ENCODE measurements around the gene LGALSL.

LGALSL gene

DNA sequence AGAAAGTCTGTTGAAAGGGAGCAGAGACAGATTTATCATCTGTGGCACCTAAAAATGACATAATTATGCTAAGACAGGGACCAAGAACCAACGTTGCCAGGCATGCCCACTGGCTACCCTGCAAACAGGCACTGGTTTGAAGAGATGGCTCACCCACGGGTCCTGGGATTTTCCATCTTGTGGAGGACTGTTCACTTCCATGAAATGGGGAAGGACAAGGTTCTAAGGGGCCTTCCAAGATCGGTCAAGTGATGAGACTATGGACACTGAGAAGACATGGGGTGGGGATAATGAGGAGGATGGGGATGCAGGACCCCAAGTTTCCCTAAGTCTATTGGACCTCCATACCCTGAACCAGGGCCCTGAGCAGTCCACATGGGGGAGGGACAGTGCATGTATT lies 18.9 kb downstream of the LGALSL start:
- no peak overlapping the region for H3K27ac ChIP-seq

DNA sequence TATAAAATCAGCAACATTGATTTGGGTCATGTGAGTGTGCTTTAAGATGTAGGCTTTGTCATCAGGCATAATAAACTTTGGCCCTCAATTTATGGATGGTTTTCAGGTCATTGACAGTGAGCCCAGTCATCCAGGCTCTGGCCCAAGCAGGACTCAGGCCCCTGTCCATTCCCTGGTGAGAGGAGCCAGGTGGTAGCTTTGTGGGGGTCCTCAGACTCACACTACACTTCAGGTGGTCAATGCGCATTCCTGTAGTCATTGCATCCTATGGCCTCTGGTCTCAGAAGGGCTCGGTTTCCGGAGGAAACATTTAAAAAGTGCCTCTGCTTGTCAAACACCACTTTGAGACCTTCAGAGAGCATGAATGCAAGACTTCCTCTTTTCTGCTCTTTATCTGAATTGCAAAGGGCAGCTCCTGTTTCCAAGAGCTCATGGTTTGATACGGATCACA lies 20.2 kb downstream of the LGALSL start:
- no peak for TF ChIP-seq ZFX (IDR thresholded peaks at IDR 0.05; ENCODE audit: borderline replicate concordance)
- TF ChIP-seq, protein P1, sequence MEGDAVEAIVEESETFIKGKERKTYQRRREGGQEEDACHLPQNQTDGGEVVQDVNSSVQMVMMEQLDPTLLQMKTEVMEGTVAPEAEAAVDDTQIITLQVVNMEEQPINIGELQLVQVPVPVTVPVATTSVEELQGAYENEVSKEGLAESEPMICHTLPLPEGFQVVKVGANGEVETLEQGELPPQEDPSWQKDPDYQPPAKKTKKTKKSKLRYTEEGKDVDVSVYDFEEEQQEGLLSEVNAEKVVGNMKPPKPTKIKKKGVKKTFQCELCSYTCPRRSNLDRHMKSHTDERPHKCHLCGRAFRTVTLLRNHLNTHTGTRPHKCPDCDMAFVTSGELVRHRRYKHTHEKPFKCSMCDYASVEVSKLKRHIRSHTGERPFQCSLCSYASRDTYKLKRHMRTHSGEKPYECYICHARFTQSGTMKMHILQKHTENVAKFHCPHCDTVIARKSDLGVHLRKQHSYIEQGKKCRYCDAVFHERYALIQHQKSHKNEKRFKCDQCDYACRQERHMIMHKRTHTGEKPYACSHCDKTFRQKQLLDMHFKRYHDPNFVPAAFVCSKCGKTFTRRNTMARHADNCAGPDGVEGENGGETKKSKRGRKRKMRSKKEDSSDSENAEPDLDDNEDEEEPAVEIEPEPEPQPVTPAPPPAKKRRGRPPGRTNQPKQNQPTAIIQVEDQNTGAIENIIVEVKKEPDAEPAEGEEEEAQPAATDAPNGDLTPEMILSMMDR (IDR thresholded peaks at IDR 0.05) = no peak
- no peak overlapping the region for H3K27ac ChIP-seq

More for the DNA sequence above, 18.9 kb downstream of the LGALSL start:
- TF ChIP-seq, protein P1 (IDR thresholded peaks at IDR 0.05) = no peak
- TF ChIP-seq ZFX (IDR thresholded peaks at IDR 0.05; ENCODE audit: borderline replicate concordance) = no peak

DNA sequence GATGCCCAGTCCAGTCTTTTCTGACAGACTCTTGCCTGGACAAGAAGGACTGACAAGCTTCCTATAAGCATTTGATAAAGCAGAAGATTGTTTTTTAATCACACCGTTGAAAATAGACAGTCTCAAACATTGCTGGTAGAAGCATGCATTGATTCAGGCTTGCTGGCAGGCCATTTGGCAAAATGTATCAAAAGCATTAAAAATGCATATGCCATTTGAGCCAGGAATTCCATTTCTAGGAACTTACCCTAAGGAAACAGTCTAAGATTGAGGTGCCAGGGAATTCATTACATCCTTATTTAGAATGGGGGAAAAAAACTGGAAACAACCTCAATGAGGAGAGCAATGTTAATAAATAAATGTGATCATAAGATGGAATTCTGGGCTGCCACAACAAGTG lies 20.7 kb downstream of the LGALSL start:
- no peak for TF ChIP-seq ZFX (IDR thresholded peaks at IDR 0.05; ENCODE audit: borderline replicate concordance)
- TF ChIP-seq, protein P1 (IDR thresholded peaks at IDR 0.05) = no peak
- H3K27ac ChIP-seq = no peak overlapping the region

- no peak overlapping the region for H3K27ac ChIP-seq
- TF ChIP-seq, protein P1 (IDR thresholded peaks at IDR 0.05) = no peak
- TF ChIP-seq ZFX (IDR thresholded peaks at IDR 0.05; ENCODE audit: borderline replicate concordance) = no peak
Observed at GRCh38 chr2:64477037-64477436, 23.1 kb downstream of the LGALSL start.

DNA sequence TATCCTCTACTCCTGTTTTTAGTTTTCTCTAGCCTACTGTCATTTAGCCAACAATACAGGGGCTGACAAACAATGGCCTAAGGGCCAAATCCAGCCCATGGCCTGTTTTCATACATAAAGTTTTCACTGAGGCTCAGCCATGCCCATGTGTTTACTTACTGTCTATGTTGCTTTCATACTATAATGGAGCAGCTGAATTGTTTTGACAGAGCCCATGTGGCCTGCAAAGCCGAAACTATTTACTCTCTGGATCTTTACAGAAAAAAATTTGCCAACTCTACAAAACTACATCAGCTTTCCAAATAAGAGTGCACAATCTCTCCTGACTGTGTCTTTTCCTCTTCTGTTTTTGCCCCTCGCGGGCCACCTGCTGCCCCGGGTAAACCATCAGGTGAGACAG lies 24.0 kb downstream of the LGALSL start:
- TF ChIP-seq, protein P1 (IDR thresholded peaks at IDR 0.05) = no peak
- no peak for TF ChIP-seq ZFX (IDR thresholded peaks at IDR 0.05; ENCODE audit: borderline replicate concordance)
- no peak overlapping the region for H3K27ac ChIP-seq

- no peak for TF ChIP-seq ZFX (IDR thresholded peaks at IDR 0.05; ENCODE audit: borderline replicate concordance)
- TF ChIP-seq, protein P1 (IDR thresholded peaks at IDR 0.05) = no peak
- H3K27ac ChIP-seq = no peak overlapping the region
Observed at GRCh38 chr2:64478502-64479230, 24.7 kb downstream of the LGALSL start.

GRCh38 chr2:64479259-64480117 lies 25.5 kb downstream of the LGALSL start:
- TF ChIP-seq, protein P1 (IDR thresholded peaks at IDR 0.05) = no peak
- TF ChIP-seq ZFX (IDR thresholded peaks at IDR 0.05; ENCODE audit: borderline replicate concordance) = no peak
- H3K27ac ChIP-seq = no peak overlapping the region
